Measurements from ENCODE around the gene GNAO1.

Gene GNAO1

DNA sequence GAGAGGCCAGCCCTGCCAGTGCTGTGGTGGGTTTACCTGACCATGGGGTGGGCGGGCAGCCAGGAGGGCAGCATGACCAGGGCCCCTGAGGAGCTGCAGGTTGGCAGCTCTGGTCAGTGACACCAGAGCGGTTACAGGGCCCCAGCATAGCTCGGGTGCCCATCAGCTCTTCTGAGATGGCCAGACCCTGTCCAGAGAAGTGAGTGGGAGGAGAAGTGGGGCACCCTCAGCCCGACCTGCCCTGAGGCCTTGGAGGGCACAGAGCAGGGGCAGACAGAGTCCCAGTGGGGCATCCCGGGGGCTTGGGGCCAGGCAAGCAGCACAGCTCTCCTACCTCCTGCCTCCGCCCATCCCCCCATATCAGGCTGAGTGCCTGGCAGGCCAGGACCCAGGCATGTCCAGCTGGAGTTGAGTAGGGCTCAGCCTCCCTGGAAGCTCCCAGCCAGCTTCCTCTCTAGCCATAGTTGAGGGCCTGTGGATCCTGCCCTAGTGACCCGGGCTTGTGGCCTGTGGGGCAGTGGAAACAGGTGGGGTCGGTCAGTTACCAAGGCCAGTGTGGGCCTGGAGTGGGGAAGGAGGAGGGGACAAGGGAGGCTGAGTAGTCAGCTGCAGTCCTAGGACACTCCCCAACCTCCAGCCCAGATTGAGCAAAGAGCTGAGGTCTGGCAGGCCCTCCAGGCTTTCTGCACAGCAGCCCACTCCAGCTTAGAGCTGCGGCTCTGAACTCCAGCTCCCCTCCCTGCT is 150.5 kb downstream of the GNAO1 start:
- Histone ChIP-seq H3K27me3 (ENCODE audit: control insufficient read depth, insufficient read depth, low read length) (no peaks in the 10 kb centered on the region), H3K4me1 (ENCODE audit: control insufficient read depth, low read depth, low read length) (no peaks in the 10 kb centered on the region), H3K9me3 (ENCODE audit: control insufficient read depth, low read depth, low read length) (no peaks in the 10 kb centered on the region), H3K4me3 (ENCODE audit: low read length) (no peak overlapping the region), H3K9ac (ENCODE audit: low read length) (no peak overlapping the region), H3K27ac (ENCODE audit: low read length) (no peak overlapping the region), H3K36me3 (ENCODE audit: control insufficient read depth, low read depth, low read length) (no peaks in the 10 kb centered on the region)

DNA sequence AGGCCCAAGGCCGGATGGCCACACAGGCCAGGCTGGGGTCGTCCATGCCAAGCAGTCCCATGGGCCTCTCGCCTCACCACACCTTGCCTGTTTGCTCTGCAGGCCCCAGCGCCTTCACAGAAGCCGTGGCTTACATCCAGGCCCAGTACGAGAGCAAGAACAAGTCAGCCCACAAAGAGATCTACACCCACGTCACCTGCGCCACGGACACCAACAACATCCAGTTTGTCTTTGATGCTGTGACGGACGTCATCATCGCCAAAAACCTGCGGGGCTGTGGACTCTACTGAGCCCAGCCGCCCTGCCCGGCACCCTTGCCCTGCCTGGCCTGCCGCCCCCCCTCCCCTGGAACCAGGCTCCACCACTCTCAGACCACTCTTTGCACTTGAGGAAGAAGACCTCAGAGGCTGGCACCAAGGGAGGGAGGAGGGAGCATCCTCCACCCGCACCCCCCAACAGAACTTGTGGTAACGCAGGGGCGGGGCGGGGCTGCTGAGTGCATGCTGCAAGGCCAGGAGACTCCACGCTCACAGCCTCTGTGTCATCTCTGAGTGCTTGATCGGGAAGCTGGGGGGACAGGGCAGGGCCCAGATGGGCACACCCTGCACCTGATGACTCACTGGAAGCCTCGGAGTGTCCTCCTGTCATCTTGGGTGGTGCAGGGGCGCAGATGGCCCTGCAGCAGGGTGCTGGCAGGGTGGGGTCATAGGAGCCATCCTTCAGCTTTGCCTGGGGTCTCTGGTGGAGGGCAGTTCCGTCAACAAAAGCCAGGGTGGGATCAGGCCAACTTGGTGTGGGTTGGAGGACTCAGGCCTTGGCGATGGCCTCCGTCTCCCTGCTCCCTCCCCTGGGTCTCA is 152.6 kb downstream of the GNAO1 start:
- H3K4me1 ChIP-seq (ENCODE audit: control insufficient read depth, low read depth, low read length), result no peaks in the 10 kb centered on the region
- H3K27me3 ChIP-seq (ENCODE audit: control insufficient read depth, insufficient read depth, low read length), result no peaks in the 10 kb centered on the region
- no peak overlapping the region for H3K4me3 ChIP-seq (ENCODE audit: low read length)
- H3K9ac ChIP-seq (ENCODE audit: low read length), result no peak overlapping the region
- H3K9me3 ChIP-seq (ENCODE audit: control insufficient read depth, low read depth, low read length), result no peaks in the 10 kb centered on the region
- no peaks in the 10 kb centered on the region for H3K36me3 ChIP-seq (ENCODE audit: control insufficient read depth, low read depth, low read length)
- H3K27ac ChIP-seq (ENCODE audit: low read length), result no peak overlapping the region

- Histone ChIP-seq H3K36me3 (ENCODE audit: control insufficient read depth, low read depth, low read length) (no peaks in the 10 kb centered on the region), H3K9me3 (ENCODE audit: control insufficient read depth, low read depth, low read length) (no peaks in the 10 kb centered on the region), H3K27me3 (ENCODE audit: control insufficient read depth, insufficient read depth, low read length) (no peaks in the 10 kb centered on the region), H3K4me3 (ENCODE audit: low read length) (no peak overlapping the region), H3K27ac (ENCODE audit: low read length) (no peak overlapping the region), H3K9ac (ENCODE audit: low read length) (no peak overlapping the region), H3K4me1 (ENCODE audit: control insufficient read depth, low read depth, low read length) (no peaks in the 10 kb centered on the region)
These were observed 153.5 kb downstream of the GNAO1 start for GRCh38 chr16:56344518-56345405.

DNA sequence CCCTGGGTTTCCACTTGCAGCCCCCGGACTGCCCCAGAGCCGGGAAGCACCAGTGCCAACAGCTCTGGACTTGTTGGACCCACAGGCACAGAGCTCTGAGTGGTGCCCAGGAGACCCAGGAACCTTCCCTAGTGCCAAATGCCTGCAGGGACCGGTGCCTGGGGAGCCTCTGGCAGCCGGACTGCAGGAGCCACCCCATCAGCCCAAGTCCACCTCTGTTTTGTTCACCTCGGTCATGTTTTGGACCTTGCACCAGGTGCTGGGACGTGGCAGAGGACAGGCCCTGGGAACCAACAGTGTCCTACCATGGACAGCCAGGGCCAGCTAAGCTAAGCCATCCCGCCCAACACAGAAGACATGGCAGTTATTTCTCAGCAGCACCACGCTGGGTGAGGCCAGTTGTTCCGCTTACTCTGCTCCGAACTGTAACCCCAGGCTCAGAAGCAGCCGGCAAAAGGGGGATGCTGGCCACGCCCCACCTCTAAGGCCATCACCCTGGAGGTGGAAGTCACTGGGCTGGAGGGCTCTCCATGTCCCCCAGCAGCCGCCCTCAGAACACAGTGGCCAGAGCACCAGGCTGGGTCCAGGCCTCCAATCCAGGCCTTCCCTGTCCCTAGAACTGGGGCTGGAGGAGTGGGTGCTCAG is 154.2 kb downstream of the GNAO1 start:
- H3K4me3 ChIP-seq (ENCODE audit: low read length), result no peak overlapping the region
- no peak overlapping the region for H3K9ac ChIP-seq (ENCODE audit: low read length)
- no peaks in the 10 kb centered on the region for H3K4me1 ChIP-seq (ENCODE audit: control insufficient read depth, low read depth, low read length)
- H3K27ac ChIP-seq (ENCODE audit: low read length), result no peak overlapping the region
- no peaks in the 10 kb centered on the region for H3K36me3 ChIP-seq (ENCODE audit: control insufficient read depth, low read depth, low read length)
- no peaks in the 10 kb centered on the region for H3K27me3 ChIP-seq (ENCODE audit: control insufficient read depth, insufficient read depth, low read length)
- H3K9me3 ChIP-seq (ENCODE audit: control insufficient read depth, low read depth, low read length), result no peaks in the 10 kb centered on the region

DNA sequence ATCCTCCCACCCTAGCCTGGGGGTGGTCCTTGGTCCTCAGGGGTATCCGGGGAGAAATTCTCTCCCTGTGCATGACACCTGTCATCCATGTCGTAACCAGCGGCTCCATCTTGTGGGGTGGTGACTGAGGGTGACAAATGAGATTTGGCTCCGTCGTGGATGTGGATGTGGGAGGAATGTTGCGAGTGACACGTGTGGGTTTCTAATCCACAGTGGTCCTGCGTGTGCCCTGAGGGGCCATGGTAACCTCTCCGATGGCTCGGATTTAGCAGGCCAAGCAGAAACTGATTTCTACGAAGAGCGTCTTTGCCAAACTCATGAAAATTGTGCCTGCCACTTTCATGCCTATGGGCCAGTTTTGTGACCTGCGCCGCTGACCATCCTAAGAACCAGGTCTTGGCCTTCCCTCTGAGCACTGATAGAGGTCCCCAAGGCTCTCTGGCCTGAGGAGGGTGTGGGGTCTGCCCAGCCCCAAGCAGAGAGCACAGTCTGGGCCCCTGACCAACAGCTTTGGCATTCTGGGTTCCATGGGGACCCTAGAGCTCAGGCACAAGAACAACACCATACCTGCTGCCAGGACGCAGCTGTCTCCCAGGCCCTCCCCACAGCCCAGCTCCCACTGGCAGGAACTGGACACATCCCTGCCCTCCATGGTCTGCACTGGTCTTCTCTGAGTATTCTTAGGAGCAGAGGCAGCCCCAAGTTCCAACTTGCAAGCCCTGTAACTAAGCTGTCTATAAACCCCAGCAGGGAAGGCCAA is 155.0 kb downstream of the GNAO1 start:
- H3K4me3 ChIP-seq (ENCODE audit: low read length), result no peak overlapping the region
- no peak overlapping the region for H3K27ac ChIP-seq (ENCODE audit: low read length)
- H3K9me3 ChIP-seq (ENCODE audit: control insufficient read depth, low read depth, low read length), result no peaks in the 10 kb centered on the region
- H3K36me3 ChIP-seq (ENCODE audit: control insufficient read depth, low read depth, low read length), result no peaks in the 10 kb centered on the region
- no peaks in the 10 kb centered on the region for H3K27me3 ChIP-seq (ENCODE audit: control insufficient read depth, insufficient read depth, low read length)
- H3K4me1 ChIP-seq (ENCODE audit: control insufficient read depth, low read depth, low read length), result no peaks in the 10 kb centered on the region
- no peak overlapping the region for H3K9ac ChIP-seq (ENCODE audit: low read length)

GRCh38 chr16:56347166-56347565 is 155.9 kb downstream of the GNAO1 start:
- H3K9ac ChIP-seq (ENCODE audit: low read length), result no peak overlapping the region
- H3K36me3 ChIP-seq (ENCODE audit: control insufficient read depth, low read depth, low read length), result no peaks in the 10 kb centered on the region
- no peaks in the 10 kb centered on the region for H3K9me3 ChIP-seq (ENCODE audit: control insufficient read depth, low read depth, low read length)
- no peaks in the 10 kb centered on the region for H3K27me3 ChIP-seq (ENCODE audit: control insufficient read depth, insufficient read depth, low read length)
- no peak overlapping the region for H3K4me3 ChIP-seq (ENCODE audit: low read length)
- H3K27ac ChIP-seq (ENCODE audit: low read length), result no peak overlapping the region
- H3K4me1 ChIP-seq (ENCODE audit: control insufficient read depth, low read depth, low read length), result no peaks in the 10 kb centered on the region

- Histone ChIP-seq H3K4me3 (ENCODE audit: low read length) (no peak overlapping the region), H3K27me3 (ENCODE audit: control insufficient read depth, insufficient read depth, low read length) (no peaks in the 10 kb centered on the region), H3K9ac (ENCODE audit: low read length) (no peak overlapping the region), H3K27ac (ENCODE audit: low read length) (no peak overlapping the region), H3K9me3 (ENCODE audit: control insufficient read depth, low read depth, low read length) (no peaks in the 10 kb centered on the region), H3K36me3 (ENCODE audit: control insufficient read depth, low read depth, low read length) (no peaks in the 10 kb centered on the region), H3K4me1 (ENCODE audit: control insufficient read depth, low read depth, low read length) (no peaks in the 10 kb centered on the region)
These were observed 156.4 kb downstream of the GNAO1 start for GRCh38 chr16:56347670-56348069.

DNA sequence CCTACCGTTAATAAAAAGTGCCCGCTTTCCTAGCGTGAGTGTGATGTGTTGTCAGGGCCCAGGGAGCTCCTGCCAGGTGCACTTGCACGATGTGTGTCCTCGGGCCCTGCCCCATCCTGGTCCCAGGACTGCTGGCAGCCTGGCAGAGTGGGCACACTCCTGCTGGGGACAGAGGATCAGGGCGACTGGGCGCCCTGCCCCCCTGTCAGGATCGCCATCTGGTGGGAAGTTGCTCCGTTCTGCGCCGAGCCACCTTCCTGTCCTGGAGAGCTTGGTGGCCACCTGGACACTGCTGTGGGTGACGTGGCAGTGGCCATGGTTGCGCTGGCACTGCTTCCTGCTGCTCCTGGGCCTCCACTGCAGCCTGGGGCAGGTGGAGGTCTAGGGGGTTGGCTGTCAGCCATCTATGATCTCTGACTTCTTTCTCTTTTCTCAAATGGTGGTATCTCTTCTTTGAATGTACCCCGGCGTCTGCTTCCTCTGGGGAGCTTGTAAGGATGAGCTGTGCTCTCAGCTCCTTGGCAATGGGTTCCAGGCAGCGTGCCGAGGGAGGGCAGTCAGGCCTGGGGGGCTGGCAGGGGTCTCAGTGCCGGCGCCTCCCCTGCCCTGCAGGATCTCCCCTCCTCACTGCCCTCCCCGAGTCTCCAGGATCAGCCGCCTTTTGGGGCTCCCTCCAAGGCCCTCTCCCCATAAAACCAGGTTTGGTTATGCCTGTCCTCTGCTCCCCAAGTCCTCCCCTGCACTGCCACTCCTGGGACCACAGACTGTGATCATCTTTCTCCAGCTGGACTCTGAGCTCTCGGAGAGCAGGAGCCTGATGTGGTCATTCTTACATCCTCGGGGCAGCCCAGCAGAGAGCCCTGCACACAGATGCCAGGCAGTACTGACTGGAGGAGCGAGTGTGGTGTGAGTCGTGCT is 157.1 kb downstream of the GNAO1 start:
- Histone ChIP-seq H3K9me3 (ENCODE audit: control insufficient read depth, low read depth, low read length) (no peaks in the 10 kb centered on the region), H3K4me1 (ENCODE audit: control insufficient read depth, low read depth, low read length) (no peaks in the 10 kb centered on the region), H3K9ac (ENCODE audit: low read length) (no peak overlapping the region), H3K27me3 (ENCODE audit: control insufficient read depth, insufficient read depth, low read length) (no peaks in the 10 kb centered on the region), H3K4me3 (ENCODE audit: low read length) (no peak overlapping the region), H3K36me3 (ENCODE audit: control insufficient read depth, low read depth, low read length) (no peaks in the 10 kb centered on the region), H3K27ac (ENCODE audit: low read length) (no peak overlapping the region)

GRCh38 chr16:56349086-56349415 is 157.8 kb downstream of the GNAO1 start:
- H3K9ac ChIP-seq (ENCODE audit: low read length), result no peak overlapping the region
- H3K27me3 ChIP-seq (ENCODE audit: control insufficient read depth, insufficient read depth, low read length), result no peaks in the 10 kb centered on the region
- H3K4me1 ChIP-seq (ENCODE audit: control insufficient read depth, low read depth, low read length), result no peaks in the 10 kb centered on the region
- H3K27ac ChIP-seq (ENCODE audit: low read length), result no peak overlapping the region
- H3K9me3 ChIP-seq (ENCODE audit: control insufficient read depth, low read depth, low read length), result no peaks in the 10 kb centered on the region
- no peak overlapping the region for H3K4me3 ChIP-seq (ENCODE audit: low read length)
- no peaks in the 10 kb centered on the region for H3K36me3 ChIP-seq (ENCODE audit: control insufficient read depth, low read depth, low read length)

DNA sequence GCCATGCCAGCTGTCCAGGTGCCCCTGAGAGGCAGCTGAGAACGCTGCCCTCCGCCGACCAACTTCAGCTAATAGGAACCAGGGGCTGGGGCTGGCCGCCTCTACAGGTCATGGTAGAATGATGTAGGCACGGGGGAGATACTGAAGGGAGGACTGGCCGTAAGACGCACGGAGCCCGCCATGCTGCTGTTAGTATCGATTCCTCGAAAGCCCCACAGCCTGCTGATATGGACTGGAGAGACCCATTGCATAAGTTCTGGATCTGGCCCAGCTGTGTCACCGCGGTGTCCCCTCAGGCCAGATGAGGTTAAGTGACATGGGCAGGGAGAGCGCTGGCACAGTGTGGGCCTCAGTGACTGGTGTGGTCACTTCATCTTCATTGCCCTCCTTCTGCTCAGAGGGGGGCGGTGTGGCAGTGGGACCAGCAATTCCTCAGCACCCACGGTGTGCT is 158.4 kb downstream of the GNAO1 start:
- Histone ChIP-seq H3K4me3 (ENCODE audit: low read length) (no peak overlapping the region), H3K27ac (ENCODE audit: low read length) (no peak overlapping the region), H3K9ac (ENCODE audit: low read length) (no peak overlapping the region), H3K36me3 (ENCODE audit: control insufficient read depth, low read depth, low read length) (no peaks in the 10 kb centered on the region), H3K27me3 (ENCODE audit: control insufficient read depth, insufficient read depth, low read length) (no peaks in the 10 kb centered on the region), H3K4me1 (ENCODE audit: control insufficient read depth, low read depth, low read length) (no peaks in the 10 kb centered on the region), H3K9me3 (ENCODE audit: control insufficient read depth, low read depth, low read length) (no peaks in the 10 kb centered on the region)

Measured in iPS-18a (cell line).